Kidney (tissue), 14 donors: ENCODE measurements around the gene COL8A1. TPM values are rescaled to one million over a fixed set of nuclear protein-coding genes. Genes with fewer than 3 reads are reported as not detected.

Experiments used
- DNase-seq, 5 donors: peaks; one replicate each; pipeline ENCODE4 v3.0.0-alpha.2; 2013 to 2020
- FAIRE-seq: peaks from 2 replicates; lab custom pipeline; 2012; peaks lifted over from hg19 to GRCh38; lab: Jason Lieb, UNC
- H3K27ac ChIP-seq, 2 donors: one replicate each; pipeline ENCODE4 v1.7.0; 2013; ENCODE audit warnings: low read depth in 2 of 2, low read length in 2 of 2, inconsistent platforms in 1 of 2
- H3K27me3 ChIP-seq: one replicate; pipeline ENCODE4 v1.7.1; 2013; ENCODE audit warnings: low read length, inconsistent platforms; ENCODE audit not compliant: control insufficient read depth, insufficient read depth
- H3K36me3 ChIP-seq, 3 donors: one replicate each; pipeline versions ENCODE4 v1.7.0 to v1.7.1; 2013; ENCODE audit warnings: low read length in 3 of 3, control low read depth in 1 of 3, inconsistent platforms in 1 of 3; ENCODE audit not compliant: insufficient read depth in 3 of 3, control insufficient read depth in 2 of 3
- H3K4me1 ChIP-seq, 3 donors: one replicate each; pipeline versions ENCODE4 v1.7.0 to v1.7.1; 2013; ENCODE audit warnings: low read length in 3 of 3, inconsistent platforms in 1 of 3, low read depth in 1 of 3; ENCODE audit not compliant: control insufficient read depth in 2 of 3, insufficient read depth in 2 of 3
- H3K4me3 ChIP-seq, 3 donors: one replicate each; pipeline versions ENCODE4 v1.7.0 to v1.8.1; 2013; ENCODE audit warnings: low read length in 3 of 3, control low read depth in 1 of 3, inconsistent platforms in 1 of 3
- H3K9ac ChIP-seq, 3 donors: one replicate each; pipeline versions ENCODE4 v1.7.0 to v1.7.1; 2013; ENCODE audit warnings: low read length in 3 of 3, control low read depth in 1 of 3, inconsistent platforms in 1 of 3
- H3K9me3 ChIP-seq, 3 donors: one replicate each; pipeline versions ENCODE4 v1.7.0 to v1.7.1; 2013; ENCODE audit warnings: low read length in 3 of 3, control low read depth in 1 of 3, inconsistent platforms in 1 of 3; ENCODE audit not compliant: control insufficient read depth in 2 of 3, insufficient read depth in 1 of 3
- CTCF ChIP-seq: IDR thresholded peaks from 3 replicates; pipeline ENCODE4 v1.5.1; 2012; ENCODE audit warnings: mild to moderate bottlenecking, moderate library complexity, borderline replicate concordance; ENCODE audit not compliant: insufficient read depth; ENCODE audit errors: extremely low read depth
- intact Hi-C: fragments of 100-400 bp; cut with DNase I; formaldehyde crosslinking; loops from one replicate; pipeline ENCODE4 v1.11.1; 2022
- polyA plus RNA-seq: library from polyadenylated mRNA; stranded (reverse); fragments of 350-450 nt; fragmentation: Illumina TruSeq; extraction: RNeasy Lipid Tissue Mini Kit (QIAGEN cat#74804); gene quantifications from one replicate; pipeline ENCODE4 v1.2.3, GENCODE V29; 2014; ENCODE audit warnings: low read depth, low replicate concordance; ENCODE audit not compliant: insufficient read depth
- total RNA-seq: library from RNA; stranded (reverse); fragmentation: NEBNext Ultra II Directional; extraction: Animal tissue kit (Norgen Biotek cat#: 25700); gene quantifications from one replicate; pipeline ENCODE4 v1.2.1, GENCODE V29; 2021
- donor health status: control.
- donor health status: control.
- donor health status: control.
- donor health status: control.
- donor health status: control.
- donor health status: DM: yes; HTN: yes; CAD: no.
- donor health status: Normal renal cell carcinoma (clear cell type).

COL8A1 gene
- total and polyA plus RNA-seq, 2 donors from 2014 or later, result 3.6 to 24.2 TPM

- H3K36me3 ChIP-seq, result no peaks in the 10 kb centered on the region
Observed at GRCh38 chr3:99645277-99646106, 7.1 kb downstream of the COL8A1 start.

GRCh38 chr3:99646107-99646435, 7.7 kb downstream of the COL8A1 start:
- H3K36me3 ChIP-seq, result no peaks in the 10 kb centered on the region
- no peaks in the 10 kb centered on the region for H3K4me1 ChIP-seq
- no peak for FAIRE-seq
- H3K27me3 ChIP-seq, result no peaks in the 10 kb centered on the region
- no peak for DNase-seq
- intact Hi-C loops, result no loop called here
- H3K4me3 ChIP-seq, result no peak overlapping the region
- no peak for TF ChIP-seq CTCF
- H3K27ac ChIP-seq, result no peak overlapping the region
- no peaks in the 10 kb centered on the region for H3K9me3 ChIP-seq
- H3K9ac ChIP-seq, result no peak overlapping the region

More at GRCh38 chr3:99645277-99646106, 7.1 kb downstream of the COL8A1 start:
- Histone ChIP-seq H3K4me1 (no peaks in the 10 kb centered on the region), H3K4me3 (no peak overlapping the region), H3K27me3 (no peaks in the 10 kb centered on the region), H3K9ac (no peak overlapping the region), H3K27ac (no peak overlapping the region), H3K9me3 (no peaks in the 10 kb centered on the region)
- no peak for FAIRE-seq
- TF ChIP-seq CTCF, result peak; percentile 35
- DNase-seq, result no peak
- intact Hi-C loops, result no loop called here

- Histone ChIP-seq H3K4me3 (no peak overlapping the region), H3K27ac (no peak overlapping the region), H3K9me3 (no peaks in the 10 kb centered on the region), H3K4me1 (peaks cover 0 to 3% (median 0%) of the 10 kb centered on the region in 3 donors), H3K36me3 (no peaks in the 10 kb centered on the region), H3K9ac (no peak overlapping the region), H3K27me3 (no peaks in the 10 kb centered on the region)
- no peak for FAIRE-seq
- DNase-seq, result no peak
- intact Hi-C loops, result no loop called here
- no peak for TF ChIP-seq CTCF
Observed at GRCh38 chr3:99647081-99647480, 8.7 kb downstream of the COL8A1 start.

GRCh38 chr3:99648101-99648500, 9.7 kb downstream of the COL8A1 start:
- Histone ChIP-seq H3K4me1 (peaks cover 0 to 3% (median 0%) of the 10 kb centered on the region in 3 donors), H3K4me3 (no peak overlapping the region), H3K9me3 (no peaks in the 10 kb centered on the region), H3K36me3 (no peaks in the 10 kb centered on the region), H3K27me3 (no peaks in the 10 kb centered on the region), H3K27ac (no peak overlapping the region), H3K9ac (no peak overlapping the region)
- no peak for TF ChIP-seq CTCF
- intact Hi-C loops, result no loop called here
- DNase-seq (no peak), FAIRE-seq (peak; percentile 65)
